ELR (cell line): ENCODE data around the gene FCRLB.
"Not testable (repeated sequence)": the region's sequence is repeated elsewhere in the genome, so short reads cannot be mapped to it uniquely, and the experiment has no call there.

Experiments used
- DNase-seq: peaks from one replicate; pipeline ENCODE4 v3.0.0-alpha.2; 2015; ENCODE audit warnings: low read depth

Gene FCRLB

GRCh38 chr1:161720956-161721737 lies at the start of gene FCRLB:
TSS of gene FCRLB (plus strand) at chr1:161721544. CDS start at chr1:161722673, 1,129 bp downstream.
- no peak for DNase-seq

GRCh38 chr1:161673437-161673836 lies 47.9 kb upstream of the FCRLB start:
- not testable (repeated sequence) for DNase-seq

GRCh38 chr1:161674447-161674846 lies 46.9 kb upstream of the FCRLB start:
- DNase-seq, result not testable (repeated sequence)

GRCh38 chr1:161674908-161675307 lies 46.4 kb upstream of the FCRLB start:
- not testable (repeated sequence) for DNase-seq

- DNase-seq, result no peak
Observed at GRCh38 chr1:161676441-161676840, 44.9 kb upstream of the FCRLB start.

GRCh38 chr1:161676958-161677689 lies 44.2 kb upstream of the FCRLB start:
- no peak for DNase-seq

- DNase-seq, result no peak
Observed at GRCh38 chr1:161678500-161678899, 42.8 kb upstream of the FCRLB start.

GRCh38 chr1:161681879-161682278 lies 39.5 kb upstream of the FCRLB start:
- no peak for DNase-seq

- no peak for DNase-seq
Observed at GRCh38 chr1:161688946-161689345, 32.4 kb upstream of the FCRLB start.

GRCh38 chr1:161691846-161692245 lies 29.5 kb upstream of the FCRLB start:
- DNase-seq, result no peak

GRCh38 chr1:161693020-161693712 lies 28.2 kb upstream of the FCRLB start:
- DNase-seq, result not testable (repeated sequence)

- DNase-seq, result not testable (repeated sequence)
Observed at GRCh38 chr1:161698302-161698701, 23.0 kb upstream of the FCRLB start.

- DNase-seq, result no peak
Observed at GRCh38 chr1:161702250-161702649, 19.1 kb upstream of the FCRLB start.

- no peak for DNase-seq
Observed at GRCh38 chr1:161705537-161705936, 15.8 kb upstream of the FCRLB start.

- DNase-seq, result peak; percentile 78
Observed at GRCh38 chr1:161706113-161706481, 15.2 kb upstream of the FCRLB start.

- DNase-seq, result peak; percentile 97
Observed at GRCh38 chr1:161706482-161707347, 14.6 kb upstream of the FCRLB start, which contains the start of gene FCRLA. TSS of gene FCRLA (plus strand) at chr1:161707229. CDS start at chr1:161707265, 36 bp downstream.

GRCh38 chr1:161707503-161707902 lies 13.8 kb upstream of the FCRLB start:
- DNase-seq, result no peak

GRCh38 chr1:161709373-161709772 lies 12.0 kb upstream of the FCRLB start:
- no peak for DNase-seq

GRCh38 chr1:161710560-161710959 lies 10.8 kb upstream of the FCRLB start:
- DNase-seq, result no peak

GRCh38 chr1:161718559-161719324 lies 2.6 kb upstream of the FCRLB start:
- no peak for DNase-seq

GRCh38 chr1:161719325-161719611 lies 2.1 kb upstream of the FCRLB start:
- no peak for DNase-seq
